ENCODE data around the gene MYCBPAP.
"Not testable (repeated sequence)": the region's sequence is repeated elsewhere in the genome, so short reads cannot be mapped to it uniquely, and the experiment has no call there.

MYCBPAP gene

DNA sequence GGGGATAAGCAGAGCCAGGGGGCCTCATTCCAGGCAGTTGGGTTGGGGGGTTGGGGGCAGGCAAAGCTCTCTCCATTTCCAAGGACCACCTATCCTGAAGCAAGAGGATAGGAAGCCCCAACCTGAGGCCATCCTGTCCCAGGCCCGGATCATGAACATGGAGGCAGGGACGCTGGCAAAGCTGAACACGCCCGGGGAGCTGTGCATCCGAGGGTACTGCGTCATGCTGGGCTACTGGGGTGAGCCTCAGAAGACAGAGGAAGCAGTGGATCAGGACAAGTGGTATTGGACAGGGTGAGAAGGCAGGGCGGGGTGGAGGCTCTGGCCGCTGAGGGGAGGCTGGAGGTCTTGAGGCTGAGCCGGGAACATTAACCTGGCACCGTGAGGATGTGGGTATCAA is 36.0 kb upstream of the MYCBPAP start:
- DNase-seq, result peak; percentile 49

DNA sequence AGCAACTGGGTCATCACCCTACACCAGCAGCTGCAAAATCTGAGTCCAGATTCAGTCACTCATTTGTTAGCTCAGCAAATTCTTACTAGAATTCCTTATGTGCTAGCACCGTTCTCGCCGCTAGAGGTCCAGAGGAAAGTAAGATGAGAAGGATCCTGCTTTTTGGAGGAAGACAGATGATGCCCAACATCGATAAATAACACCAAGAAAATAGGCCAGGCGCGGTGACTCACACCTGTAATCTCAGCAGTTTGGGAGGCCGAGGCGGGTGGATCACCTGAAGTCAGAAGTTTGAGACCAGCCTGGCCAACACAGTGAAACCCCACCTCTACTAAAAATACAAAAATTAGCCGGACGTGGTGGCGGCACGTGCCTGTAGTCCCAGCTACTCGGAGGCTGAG is 35.5 kb upstream of the MYCBPAP start:
- DNase-seq, result peak; percentile 65

DNA sequence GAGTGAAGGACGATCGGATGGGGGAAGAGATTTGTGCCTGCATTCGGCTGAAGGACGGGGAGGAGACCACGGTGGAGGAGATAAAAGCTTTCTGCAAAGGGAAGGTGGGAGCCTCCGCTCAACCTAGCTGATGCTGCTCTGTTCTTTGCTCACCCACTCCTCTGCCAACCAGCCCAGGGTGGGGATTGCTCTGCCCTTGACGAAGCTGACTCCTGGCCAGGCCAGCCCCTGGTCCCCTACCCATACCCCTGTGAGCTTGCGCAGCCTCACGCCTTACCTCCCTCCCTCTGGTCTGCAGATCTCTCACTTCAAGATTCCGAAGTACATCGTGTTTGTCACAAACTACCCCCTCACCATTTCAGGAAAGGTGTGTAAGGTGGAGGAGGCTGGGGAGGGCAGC is 34.3 kb upstream of the MYCBPAP start:
- DNase-seq, result no peak

DNA sequence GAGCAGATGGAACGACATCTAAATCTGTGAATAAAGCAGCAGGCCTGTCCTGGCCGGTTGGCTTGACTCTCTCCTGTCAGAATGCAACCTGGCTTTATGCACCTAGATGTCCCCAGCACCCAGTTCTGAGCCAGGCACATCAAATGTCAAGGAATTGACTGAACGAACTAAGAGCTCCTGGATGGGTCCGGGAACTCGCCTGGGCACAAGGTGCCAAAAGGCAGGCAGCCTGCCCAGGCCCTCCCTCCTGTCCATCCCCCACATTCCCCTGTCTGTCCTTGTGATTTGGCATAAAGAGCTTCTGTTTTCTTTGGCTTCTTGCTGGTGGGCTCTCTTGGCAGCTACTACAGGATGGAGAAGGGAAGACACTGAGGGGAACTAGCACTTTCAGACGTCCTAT is 33.7 kb upstream of the MYCBPAP start:
- DNase-seq, result no peak

DNA sequence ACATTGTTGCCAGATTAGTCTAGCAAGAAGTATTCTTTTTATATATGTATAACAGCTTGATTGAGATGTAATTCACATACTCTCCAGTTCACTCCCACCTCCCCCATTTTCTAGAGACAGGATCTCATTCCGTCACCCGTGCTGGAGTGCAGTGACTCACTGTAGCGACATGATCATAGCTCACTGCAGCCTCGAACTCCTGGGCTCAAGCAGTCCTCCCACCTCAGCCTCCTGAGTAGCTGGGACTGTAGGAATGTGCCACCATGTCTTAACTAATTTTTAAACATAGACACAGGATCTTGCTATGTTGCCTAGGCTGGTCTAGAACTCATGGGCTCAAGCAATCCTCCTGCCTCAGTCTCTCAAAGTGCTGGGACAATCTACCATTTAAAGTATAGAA is 32.9 kb upstream of the MYCBPAP start:
- DNase-seq, result no peak

DNA sequence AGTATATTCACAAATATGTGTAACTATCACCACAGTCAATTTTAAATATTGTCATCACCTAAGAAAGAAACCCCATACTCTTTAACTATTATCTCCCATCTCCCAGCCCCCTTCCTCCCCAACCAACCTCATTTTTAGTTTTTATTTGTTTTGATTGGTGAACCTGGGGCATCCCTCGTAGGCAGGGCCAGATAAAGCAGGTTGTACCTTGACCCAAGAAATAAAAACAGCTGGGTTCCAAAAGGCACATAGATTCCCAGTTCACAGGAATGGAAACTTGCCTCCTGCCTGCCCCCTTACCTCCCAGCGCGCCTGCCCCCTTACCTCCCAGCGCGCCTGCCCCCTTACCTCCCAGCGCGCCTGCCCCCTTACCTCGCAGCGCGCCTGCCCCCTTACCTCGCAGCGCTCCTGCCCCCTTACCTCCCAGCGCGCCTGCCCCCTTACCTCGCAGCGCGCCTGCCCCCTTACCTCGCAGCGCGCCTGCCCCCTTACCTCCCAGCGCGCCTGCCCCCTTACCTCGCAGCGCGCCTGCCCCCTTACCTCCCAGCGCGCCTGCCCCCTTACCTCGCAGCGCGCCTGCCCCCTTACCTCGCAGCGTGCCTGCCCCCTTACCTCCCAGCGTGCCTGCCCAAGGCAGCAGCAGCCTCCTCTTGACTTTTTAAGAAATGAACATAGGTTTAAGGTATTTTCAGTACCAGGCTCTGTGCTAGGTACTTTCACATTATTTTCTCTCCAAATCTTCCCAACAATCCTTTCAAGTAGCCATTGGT is 32.3 kb upstream of the MYCBPAP start:
- DNase-seq, result not testable (repeated sequence)

DNA sequence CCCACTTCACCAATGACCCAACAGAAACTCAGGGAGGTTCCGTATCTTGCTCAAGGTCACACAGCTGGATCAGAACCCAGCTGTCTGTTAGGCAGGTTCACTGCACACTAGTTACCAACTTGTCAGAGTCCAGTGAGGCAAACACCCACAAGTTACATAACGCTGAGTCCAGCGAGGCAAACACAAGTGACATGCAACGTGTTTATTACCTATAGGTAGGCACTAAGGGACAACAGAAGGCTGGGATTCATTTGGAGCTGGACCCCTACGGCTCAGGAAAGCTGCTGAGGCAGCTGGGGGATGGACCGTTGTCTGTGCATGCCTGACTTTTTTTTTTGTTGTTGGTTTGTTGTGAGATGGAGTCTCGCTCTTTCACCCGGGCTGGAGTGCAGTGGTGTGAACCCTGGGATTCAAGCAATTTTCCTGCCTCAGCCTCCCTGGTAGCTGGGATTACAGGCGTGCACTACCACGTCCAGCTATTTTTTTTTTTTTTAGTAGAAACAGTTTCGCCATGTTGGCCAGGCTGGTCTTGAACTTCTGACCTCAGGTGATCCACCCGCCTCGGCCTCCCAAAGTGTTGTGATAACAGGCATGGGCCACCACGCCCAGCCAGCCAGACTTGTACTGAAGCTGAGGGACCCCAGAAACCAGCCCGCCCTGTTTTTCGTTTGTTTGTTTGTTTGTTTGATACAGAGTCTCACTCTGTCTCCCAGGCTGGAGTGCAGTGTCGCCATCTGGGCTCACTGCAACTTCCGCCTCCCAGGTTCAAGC is 31.5 kb upstream of the MYCBPAP start:
- DNase-seq, result no peak

DNA sequence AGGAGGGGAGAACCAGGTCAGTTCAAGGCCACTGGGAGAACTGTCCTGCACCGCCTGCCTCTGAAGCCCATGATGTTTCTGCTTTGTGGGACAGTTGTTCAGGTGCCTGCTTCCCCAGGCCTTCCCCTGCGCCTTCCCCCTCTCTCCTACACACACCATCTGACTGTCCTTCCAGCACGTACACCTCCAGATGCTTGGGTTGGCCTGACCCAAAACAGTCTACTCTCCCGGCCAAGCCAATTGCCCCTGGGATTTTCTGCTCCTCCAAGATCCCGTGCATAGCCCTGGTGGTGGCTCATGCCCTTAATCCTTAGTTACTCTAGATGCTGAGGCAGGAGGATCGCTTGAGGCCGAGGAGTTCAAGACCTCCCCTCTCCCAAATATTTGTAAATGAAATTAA is 30.3 kb upstream of the MYCBPAP start:
- DNase-seq, result no peak

DNA sequence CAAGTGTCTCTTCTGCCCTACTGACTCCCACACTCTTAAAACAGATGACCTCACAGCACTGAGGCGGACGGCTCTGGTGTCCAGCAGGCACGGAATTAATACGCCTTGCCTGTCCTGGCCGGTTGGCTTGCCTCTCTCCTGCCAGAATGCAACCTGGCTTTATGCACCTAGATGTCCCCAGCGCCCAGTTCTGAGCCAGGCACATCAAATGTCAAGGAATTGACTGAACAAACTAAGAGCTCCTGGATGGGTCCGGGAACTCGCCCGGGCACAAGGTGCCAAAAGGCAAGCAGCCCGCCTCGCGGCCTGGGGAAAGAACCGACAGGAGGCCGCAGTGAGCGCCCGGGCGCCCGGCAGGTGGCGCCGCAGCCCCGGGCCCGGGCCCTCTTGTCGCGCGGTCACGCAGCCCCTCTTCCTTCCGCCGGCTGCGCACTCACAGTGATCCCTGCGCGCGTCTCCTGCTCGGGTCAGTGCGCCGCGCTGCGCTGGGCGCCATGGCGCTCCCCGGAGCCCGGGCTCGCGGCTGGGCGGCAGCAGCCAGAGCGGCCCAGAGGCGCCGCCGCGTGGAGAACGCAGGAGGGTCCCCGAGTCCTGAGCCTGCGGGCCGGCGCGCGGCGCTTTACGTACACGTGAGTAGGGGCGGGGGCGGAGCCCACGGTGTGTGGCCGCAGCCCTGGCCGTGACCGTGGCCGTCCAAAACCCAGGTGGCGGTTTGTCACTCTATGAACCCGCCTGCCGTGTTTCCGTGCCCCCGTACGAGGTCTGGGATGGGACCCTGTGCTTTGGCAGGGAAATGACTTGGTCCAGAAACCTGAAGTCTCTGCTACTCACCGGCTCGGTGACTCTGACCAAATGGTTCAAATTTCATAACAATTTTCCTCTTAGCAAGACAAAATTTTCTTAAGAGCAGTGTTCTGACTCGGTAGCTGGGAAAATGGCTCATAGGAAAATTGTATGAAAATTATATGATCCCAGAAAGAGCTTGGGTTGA is 29.6 kb upstream of the MYCBPAP start, which contains the start of gene RSAD1:
RSAD1 (plus strand) TSS at position 470 of the 991 bp plus-strand sequence; CDS start at position 495, 25 bp downstream.
- peak; percentile 98 for DNase-seq

DNA sequence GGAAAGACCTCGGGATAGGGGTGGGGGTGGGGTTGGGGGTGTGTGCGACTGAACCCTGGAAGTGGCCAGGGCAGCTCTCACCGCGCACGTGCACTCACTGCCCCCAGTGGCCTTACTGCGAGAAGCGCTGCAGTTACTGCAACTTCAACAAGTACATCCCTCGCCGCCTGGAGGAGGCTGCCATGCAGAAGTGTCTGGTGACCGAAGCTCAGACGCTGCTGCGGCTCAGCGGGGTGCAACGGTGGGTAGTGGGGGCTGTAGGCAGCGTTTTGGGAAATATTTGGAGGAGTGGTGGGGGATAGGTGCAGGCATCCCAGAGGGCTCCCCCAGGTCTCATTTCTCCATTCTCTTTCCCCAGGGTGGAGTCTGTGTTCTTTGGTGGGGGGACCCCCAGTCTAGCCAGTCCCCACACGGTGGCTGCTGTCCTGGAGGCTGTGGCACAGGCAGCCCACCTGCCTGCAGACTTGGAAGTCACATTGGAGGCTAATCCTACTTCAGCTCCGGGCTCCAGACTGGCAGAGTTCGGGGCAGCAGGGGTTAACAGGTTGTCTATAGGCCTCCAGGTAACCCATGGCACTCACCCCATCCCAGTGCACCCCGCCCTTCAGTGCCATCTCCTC is 28.6 kb upstream of the MYCBPAP start:
- DNase-seq, result peak; percentile 96

DNA sequence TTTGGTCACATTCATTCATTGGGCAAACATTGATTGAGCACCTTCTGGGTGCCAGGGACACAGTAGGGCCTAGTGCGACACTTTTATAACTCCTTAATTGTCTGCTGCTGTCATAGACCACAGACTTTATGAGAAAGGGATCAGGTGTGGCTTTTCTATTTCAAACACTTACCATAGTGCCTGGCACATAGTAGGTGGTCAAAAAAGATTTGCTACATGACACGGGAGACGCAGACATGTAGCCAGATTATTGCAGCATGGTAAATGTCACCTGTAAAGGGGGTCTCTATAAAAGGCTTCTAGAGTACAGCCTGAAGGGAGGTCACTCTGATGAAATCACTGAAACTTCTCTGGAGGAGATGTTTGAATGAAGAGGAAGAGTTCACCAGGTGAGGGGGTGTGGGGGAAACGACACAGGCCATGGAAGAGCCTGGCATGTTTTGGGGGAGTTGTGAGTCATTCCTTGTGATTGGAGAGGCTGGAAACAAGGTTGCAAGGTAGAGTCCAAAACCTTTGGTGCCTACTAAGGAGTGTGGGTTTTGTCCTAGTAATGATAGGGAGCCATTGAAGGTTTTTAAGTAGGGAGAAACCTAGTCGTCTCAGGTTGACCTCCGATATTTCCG is 28.0 kb upstream of the MYCBPAP start:
- DNase-seq, result no peak

DNA sequence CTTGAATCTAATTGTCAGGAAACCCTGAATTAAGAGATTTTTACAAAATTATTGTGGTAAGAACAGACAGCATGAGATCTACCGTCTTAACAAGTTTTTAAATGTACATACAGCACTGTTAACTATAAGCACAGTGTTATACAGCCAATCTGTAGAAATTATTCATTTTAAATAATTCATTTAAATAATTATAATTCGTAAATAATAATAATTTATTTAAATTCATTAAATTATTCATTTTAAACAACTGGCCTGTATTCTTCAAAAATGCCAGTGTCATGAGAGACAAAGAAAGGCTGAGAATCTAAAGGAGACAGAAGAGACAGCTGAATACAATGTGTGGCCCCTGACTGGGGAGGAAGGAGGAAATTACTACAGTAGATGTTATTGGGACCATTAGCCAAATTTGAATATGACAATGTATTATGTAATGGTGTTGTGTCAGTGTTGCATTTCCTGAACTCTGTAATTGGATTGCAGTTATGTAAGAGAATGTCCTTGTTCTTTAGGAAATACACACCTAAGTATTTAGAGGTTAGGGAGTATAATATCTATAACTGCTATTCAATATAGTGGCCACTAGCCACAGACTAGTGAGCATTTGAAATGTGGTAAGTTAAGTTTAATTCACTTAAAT is 27.3 kb upstream of the MYCBPAP start:
- DNase-seq, result no peak

DNA sequence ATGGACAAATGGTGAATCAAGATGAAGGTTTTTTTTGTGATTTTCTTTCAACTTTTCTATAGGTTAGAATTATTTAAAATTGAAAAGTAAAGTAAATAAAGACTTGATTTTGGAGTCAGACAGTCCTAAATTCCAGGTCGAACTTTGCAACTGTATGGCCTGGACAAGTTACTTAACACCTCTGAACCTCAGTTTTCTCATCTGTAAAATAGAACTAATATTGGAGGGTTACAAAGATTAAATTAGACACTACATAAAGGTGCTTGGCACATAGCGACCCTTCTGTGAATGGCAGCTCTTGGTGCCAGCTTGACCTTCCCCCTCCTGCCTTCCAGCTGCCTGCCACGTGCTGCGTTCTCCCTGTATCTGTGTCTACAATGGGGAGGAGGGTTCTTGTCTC is 26.6 kb upstream of the MYCBPAP start:
- DNase-seq, result no peak

DNA sequence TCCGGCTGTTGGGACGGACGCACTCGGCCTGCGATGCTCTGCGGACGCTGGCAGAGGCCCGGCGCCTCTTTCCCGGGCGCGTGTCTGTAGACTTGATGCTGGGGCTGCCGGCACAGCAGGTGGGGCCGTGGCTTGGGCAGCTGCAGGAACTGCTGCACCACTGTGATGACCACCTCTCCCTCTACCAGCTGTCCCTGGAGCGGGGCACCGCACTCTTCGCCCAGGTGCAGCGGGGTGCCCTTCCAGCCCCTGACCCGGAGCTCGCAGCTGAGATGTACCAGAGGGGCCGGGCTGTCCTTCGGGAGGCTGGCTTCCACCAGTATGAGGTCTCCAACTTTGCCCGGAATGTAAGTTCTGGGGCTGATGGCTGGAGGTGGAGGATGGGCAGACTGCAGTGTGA is 26.1 kb upstream of the MYCBPAP start:
- no peak for DNase-seq

DNA sequence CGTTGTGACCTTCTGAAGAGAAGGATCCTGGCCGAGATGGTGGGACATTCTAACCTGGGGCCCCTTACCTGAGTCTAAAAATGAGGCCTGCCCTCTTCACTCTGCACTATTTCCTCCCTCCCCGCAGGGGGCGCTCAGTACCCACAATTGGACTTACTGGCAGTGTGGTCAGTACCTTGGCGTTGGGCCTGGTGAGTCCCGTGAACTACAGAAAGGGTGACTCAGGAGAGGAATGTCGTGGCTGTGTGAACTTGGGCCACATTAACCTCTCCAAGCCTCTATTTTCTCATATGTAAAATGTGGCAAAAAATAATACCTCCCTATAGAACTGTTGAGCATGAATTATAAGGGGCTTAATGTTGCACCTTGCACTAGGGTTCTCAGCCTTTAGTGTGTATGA is 25.7 kb upstream of the MYCBPAP start:
- peak; percentile 98 for DNase-seq

DNA sequence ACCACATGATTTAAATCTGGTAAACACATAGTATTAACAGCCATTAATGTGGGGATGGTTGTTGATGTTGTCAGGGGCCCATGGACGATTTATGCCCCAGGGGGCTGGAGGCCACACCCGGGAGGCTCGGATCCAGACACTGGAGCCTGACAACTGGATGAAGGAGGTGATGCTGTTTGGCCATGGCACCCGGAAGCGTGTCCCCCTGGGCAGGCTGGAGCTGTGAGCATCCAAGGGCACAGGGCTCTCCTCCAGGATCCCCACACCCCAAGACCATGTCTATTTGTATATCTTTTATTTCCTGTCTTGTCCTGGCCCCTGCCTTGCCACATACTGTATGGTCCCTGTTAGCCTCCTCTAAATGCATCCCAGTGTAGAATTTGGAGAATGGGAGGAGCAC is 25.0 kb upstream of the MYCBPAP start:
- DNase-seq, result no peak

DNA sequence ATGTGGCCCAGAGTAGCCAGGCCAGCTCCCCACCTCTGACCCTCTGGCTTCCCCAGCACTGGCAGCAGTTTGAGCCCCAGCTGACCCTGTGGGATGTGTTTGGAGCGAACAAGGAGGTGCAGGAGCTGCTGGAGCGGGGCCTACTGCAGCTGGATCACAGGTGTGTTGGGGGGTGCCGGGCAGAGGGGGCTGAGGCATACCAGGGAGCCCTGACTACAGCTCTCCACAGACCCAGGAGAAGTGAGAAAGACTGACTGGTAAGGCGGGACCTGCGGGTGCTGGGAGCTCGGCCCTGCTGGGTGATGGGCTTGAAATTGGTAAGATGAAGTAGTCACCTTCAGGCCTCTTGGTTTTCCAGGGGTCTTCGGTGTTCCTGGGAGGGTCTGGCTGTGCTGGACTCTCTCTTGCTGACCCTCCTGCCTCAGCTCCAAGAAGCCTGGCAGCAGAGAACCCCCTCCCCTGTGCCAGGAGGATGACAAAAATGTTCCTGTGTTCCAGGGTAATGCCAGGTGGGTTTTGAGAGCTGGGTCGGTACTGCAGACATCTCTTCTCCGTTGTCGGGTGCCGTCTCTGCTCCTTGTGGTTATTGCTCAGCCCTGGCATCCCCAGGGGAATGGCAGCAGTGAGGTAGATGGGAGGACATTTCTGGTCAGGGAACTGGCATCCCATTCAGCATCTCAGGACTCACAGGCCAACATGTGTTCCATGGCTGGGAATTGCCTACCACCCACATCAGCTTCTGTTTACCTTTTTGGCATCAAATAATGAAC is 23.7 kb upstream of the MYCBPAP start:
- DNase-seq, result no peak

DNA sequence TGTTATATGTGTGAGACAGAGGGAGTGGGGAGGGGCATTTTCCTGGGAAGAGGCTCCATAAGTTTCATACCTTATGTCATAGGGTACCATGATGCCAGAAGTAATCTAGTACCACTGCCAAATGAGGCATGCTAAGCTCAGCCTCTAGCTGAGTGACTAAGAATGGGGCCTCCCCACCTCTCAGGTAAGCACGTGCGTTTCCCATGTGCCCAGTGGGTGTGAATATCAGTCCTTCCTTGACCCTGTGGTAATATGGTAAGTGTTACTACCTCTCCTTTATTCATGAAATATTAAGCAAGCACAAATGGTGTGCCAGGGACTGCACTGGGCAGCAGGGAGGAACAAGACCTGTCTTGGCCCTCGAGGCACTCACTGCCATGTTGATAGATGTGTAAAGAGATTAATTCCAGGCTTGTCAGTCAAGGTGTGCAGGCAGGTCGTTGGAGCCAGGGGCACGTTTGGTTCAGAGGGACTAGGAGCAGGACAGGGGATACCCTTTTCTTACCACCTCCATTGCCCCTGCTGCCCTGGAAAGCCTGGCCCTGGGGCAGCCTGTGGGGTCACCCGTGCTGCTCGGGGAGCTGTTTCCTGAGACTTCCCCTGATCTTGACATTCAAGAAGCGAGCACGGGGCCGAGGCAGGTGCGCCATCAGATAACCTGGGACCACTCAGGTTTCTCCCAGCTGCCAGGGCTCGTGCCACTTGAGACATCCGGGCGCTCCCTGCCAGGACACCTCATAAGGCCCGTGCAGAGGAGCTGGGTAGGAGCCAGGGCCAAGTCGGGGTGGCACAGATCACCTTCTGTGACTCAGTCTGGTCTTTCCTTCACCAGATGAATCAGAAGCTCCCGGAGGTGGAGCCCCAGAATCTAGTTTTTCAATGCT is 20.8 kb upstream of the MYCBPAP start:
- no peak for DNase-seq

DNA sequence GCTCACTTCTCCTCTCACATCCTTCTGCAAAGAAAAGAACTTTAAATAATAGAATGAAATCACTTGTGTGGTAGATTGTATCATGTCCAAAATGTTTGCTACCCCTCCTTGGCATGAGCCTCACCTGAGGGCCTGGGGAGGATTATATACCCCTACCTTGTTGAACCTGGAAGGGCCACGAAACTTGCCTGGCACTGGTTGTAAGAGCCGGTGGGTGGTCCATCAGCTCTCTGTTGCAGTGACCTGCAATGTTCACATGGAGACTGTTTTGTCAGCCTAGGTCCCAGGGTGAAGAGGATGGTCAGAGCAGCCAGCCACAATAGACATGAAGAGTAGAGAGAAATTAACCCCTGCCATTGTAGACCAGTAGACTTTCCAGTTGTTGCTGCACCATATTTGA is 19.4 kb upstream of the MYCBPAP start:
- DNase-seq, result peak; percentile 52

DNA sequence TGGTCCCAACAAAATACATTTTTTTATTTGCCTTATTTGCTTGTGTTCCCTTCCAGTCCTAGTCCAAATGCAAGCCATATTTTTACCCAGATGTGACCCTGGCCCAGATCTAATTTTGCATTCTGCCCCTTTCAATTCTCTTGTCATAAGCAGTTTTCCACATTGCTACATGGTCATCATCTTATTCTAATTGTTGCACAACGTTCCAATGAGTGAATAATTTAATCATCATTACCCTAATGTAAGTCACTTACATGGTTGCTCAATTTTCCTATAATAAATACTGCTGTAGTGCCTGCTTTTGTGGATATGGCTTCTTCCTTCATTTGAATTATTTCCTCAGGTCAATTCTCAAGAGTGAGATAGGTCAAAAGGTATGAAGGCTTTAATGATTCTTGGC is 16.7 kb upstream of the MYCBPAP start:
- no peak for DNase-seq

All from islet precursor cell (in vitro differentiated cells).